Upper lobe of left lung (tissue), 6 donors: ENCODE results near the gene DLGAP4. TPM values are rescaled to one million over a fixed set of nuclear protein-coding genes. Genes with fewer than 3 reads are reported as not detected.
A peak's percentile ranks its signal among the peaks of the same experiment; 100 is the strongest.
"Not testable (repeated sequence)": the region's sequence is repeated elsewhere in the genome, so short reads cannot be mapped to it uniquely, and the experiment has no call there.

Source experiments
- ATAC-seq, 2 donors: fragments of 200-7000 bp; cut with Tn5 transposase; one replicate each; pipeline ENCODE4 v1.9.1; 2022; ENCODE audit warnings: mild to moderate bottlenecking in 2 of 2, moderate library complexity in 2 of 2; ENCODE audit not compliant: low FRiP score in 2 of 2
- DNase-seq, 2 donors: peaks; one replicate each; pipeline ENCODE4 v3.0.0-alpha.2; 2019 to 2020
- H3K27ac ChIP-seq, 4 donors: fragments of 200-600 bp; sonication (generic); one replicate each; pipeline ENCODE4 v1.5.1; 2016 to 2019
- H3K27me3 ChIP-seq, 4 donors: fragments of 200-600 bp; sonication (generic); one replicate each; pipeline ENCODE4 v1.5.1; 2017 to 2019
- H3K36me3 ChIP-seq, 4 donors: fragments of 200-600 bp; sonication (generic); one replicate each; pipeline ENCODE4 v1.5.1; 2016 to 2019
- H3K4me1 ChIP-seq, 4 donors: fragments of 200-600 bp; sonication (generic); one replicate each; pipeline ENCODE4 v1.5.1; 2018 to 2019
- H3K4me3 ChIP-seq, 4 donors: fragments of 200-600 bp; sonication (generic); one replicate each; pipeline ENCODE4 v1.5.1; 2017 to 2019; ENCODE audit warnings: mild to moderate bottlenecking in 2 of 4, moderate library complexity in 1 of 4
- H3K9me3 ChIP-seq, 4 donors: fragments of 200-600 bp; sonication (generic); one replicate each; pipeline ENCODE4 v1.5.1; 2018 to 2019
- CTCF ChIP-seq, 6 experiments: fragments of 450-650 bp in 4 of 6; fragments of 200-600 bp in 2 of 6; sonication (generic) in 2 of 6; IDR thresholded peaks; one replicate each; pipeline ENCODE4 v1.5.1; 2016 to 2019; ENCODE audit warnings: antibody characterized with exemption in 6 of 6
- EP300 ChIP-seq, 4 donors: sonication (generic); formaldehyde crosslinking; IDR thresholded peaks; one replicate each; pipeline ENCODE4 v1.5.1; 2017; ENCODE audit warnings: antibody characterized with exemption in 4 of 4, control low read depth in 2 of 4
- POLR2A ChIP-seq, 4 donors: fragments of 450-650 bp; IDR thresholded peaks; one replicate each; pipeline ENCODE4 v1.5.1; 2016 to 2017; ENCODE audit warnings: antibody characterized with exemption in 4 of 4, mild to moderate bottlenecking in 2 of 4
- POLR2AphosphoS5 ChIP-seq, 2 donors: sonication (generic); formaldehyde crosslinking; IDR thresholded peaks; one replicate each; pipeline ENCODE4 v1.5.1; 2017; ENCODE audit warnings: antibody characterized with exemption in 2 of 2
- WGBS, 2 donors: methylation state at CpG; one replicate each; pipeline ENCODE4 v1.1.5; 2017 to 2018; 5-methylcytosine and 5-hydroxymethylcytosine counted together
- total RNA-seq, 6 donors: library from RNA; depleted of rRNA in 4 of 6; stranded (reverse); fragments of >200 nt in 4 of 6; gene quantifications; one replicate each; pipeline versions ENCODE4 v1.1.0 to v1.2.1, GENCODE V29; 2016 to 2021
- donor health status: DM: no; HTN: no; CAD: no; lungs with moderate emphysema.
- donor health status: DM: no; HTN: yes; CAD: no; lungs with severe emphysema.

The DLGAP4 gene
- total RNA-seq, 6 donors from 2014 or later: 31.5 to 92.0 (median 49.9) TPM

- no peak for TF ChIP-seq POLR2AphosphoS5 (IDR thresholded peaks at IDR 0.05)
- TF ChIP-seq CTCF (IDR thresholded peaks at IDR 0.05): no peak
- no peak for TF ChIP-seq EP300 (IDR thresholded peaks at IDR 0.05)
- TF ChIP-seq POLR2A (IDR thresholded peaks at IDR 0.05): no peak
- Histone ChIP-seq H3K27me3 (no peaks in the 10 kb centered on the region), H3K9me3 (no peaks in the 10 kb centered on the region), H3K4me3 (no peak overlapping the region), H3K36me3 (peaks cover 0 to 86% (median 26%) of the 10 kb centered on the region in 4 donors), H3K4me1 (peaks cover 0 to 9% (median 2%) of the 10 kb centered on the region in 4 donors), H3K27ac (no peak overlapping the region)
- ATAC-seq (no peak), DNase-seq (no peak)
- WGBS, 2 donors: 76 to 82% methylated on average over 2 of the region's 2 CpGs
These were observed 213.8 kb downstream of the DLGAP4 start for GRCh38 chr20:36519944-36520343.

- Histone ChIP-seq H3K27ac (no peak overlapping the region), H3K27me3 (no peaks in the 10 kb centered on the region), H3K4me1 (peaks cover 0 to 9% (median 2%) of the 10 kb centered on the region in 4 donors), H3K4me3 (no peak overlapping the region), H3K9me3 (no peaks in the 10 kb centered on the region), H3K36me3 (peaks cover 14 to 88% (median 35%) of the 10 kb centered on the region in 4 donors)
- WGBS, 2 donors: 80 to 100% methylated on average over 1 of the region's 1 CpG
- ATAC-seq (no peak), DNase-seq (no peak)
- no peak for TF ChIP-seq EP300 (IDR thresholded peaks at IDR 0.05)
- no peak for TF ChIP-seq POLR2A (IDR thresholded peaks at IDR 0.05)
- no peak for TF ChIP-seq CTCF (IDR thresholded peaks at IDR 0.05)
- no peak for TF ChIP-seq POLR2AphosphoS5 (IDR thresholded peaks at IDR 0.05)
These were observed 215.4 kb downstream of the DLGAP4 start for GRCh38 chr20:36521526-36521925.

GRCh38 chr20:36522412-36522811 is 216.3 kb downstream of the DLGAP4 start:
- H3K27me3 ChIP-seq, H3K27ac ChIP-seq, H3K4me3 ChIP-seq, ATAC-seq, H3K4me1 ChIP-seq, H3K9me3 ChIP-seq, DNase-seq: not testable (repeated sequence)
- H3K36me3 ChIP-seq: peaks cover 14 to 97% (median 44%) of the 10 kb centered on the region in 4 donors
- 94 to 95% methylated on average over 7 of the region's 7 CpGs for WGBS, 2 donors

GRCh38 chr20:36523341-36523740 is 217.2 kb downstream of the DLGAP4 start:
- no peak for TF ChIP-seq CTCF (IDR thresholded peaks at IDR 0.05)
- no peak for TF ChIP-seq EP300 (IDR thresholded peaks at IDR 0.05)
- no peak for TF ChIP-seq POLR2AphosphoS5 (IDR thresholded peaks at IDR 0.05)
- TF ChIP-seq POLR2A (IDR thresholded peaks at IDR 0.05): no peak
- Histone ChIP-seq H3K9me3 (no peaks in the 10 kb centered on the region), H3K4me1 (peaks cover 0 to 9% (median 2%) of the 10 kb centered on the region in 4 donors), H3K27ac (peak overlapping the region in 1 of 4 donors; percentile 18), H3K27me3 (no peaks in the 10 kb centered on the region), H3K4me3 (no peak overlapping the region), H3K36me3 (peaks cover 14 to 97% (median 50%) of the 10 kb centered on the region in 4 donors)
- 67 to 71% methylated on average over 3 of the region's 3 CpGs for WGBS, 2 donors
- DNase-seq (no peak), ATAC-seq (no peak)

GRCh38 chr20:36525620-36526365 is 219.7 kb downstream of the DLGAP4 start:
- no peak overlapping the region for H3K4me3 ChIP-seq
- WGBS, 2 donors: 94 to 96% methylated on average over 9 to 14 of the region's 17 CpGs
- DNase-seq (peak in 1 of 2 donors; percentile 41), ATAC-seq (no peak)
- no peak overlapping the region for H3K27ac ChIP-seq
- no peaks in the 10 kb centered on the region for H3K27me3 ChIP-seq
- H3K4me1 ChIP-seq: peaks cover 0 to 9% (median 2%) of the 10 kb centered on the region in 4 donors
- no peaks in the 10 kb centered on the region for H3K9me3 ChIP-seq
- TF ChIP-seq POLR2A (IDR thresholded peaks at IDR 0.05): no peak
- TF ChIP-seq EP300 (IDR thresholded peaks at IDR 0.05): no peak
- no peak for TF ChIP-seq POLR2AphosphoS5 (IDR thresholded peaks at IDR 0.05)
- TF ChIP-seq CTCF (IDR thresholded peaks at IDR 0.05): no peak
- peaks cover 14 to 80% (median 49%) of the 10 kb centered on the region in 4 donors for H3K36me3 ChIP-seq
